SU-DHL-6 (cell line): ENCODE results near the gene KCNMB4.

Experiments
- EZH2phosphoT487 ChIP-seq: fragments of 200-600 bp; sonication (generic), shearing (Covaris generic); conservative IDR thresholded peaks from 2 replicates; pipeline ENCODE4 v1.6.1; 2018; ENCODE audit warnings: mild to moderate bottlenecking, antibody characterized with exemption, low read length, moderate library complexity, mixed read lengths
- TF ChIP-seq, protein P1 (sequence below): fragments of 200-600 bp; sonication (generic); IDR thresholded peaks from one replicate; pipeline ENCODE4 v1.5.1; 2017; ENCODE audit warnings: antibody characterized with exemption, mild to moderate bottlenecking, low read length, moderate library complexity; ENCODE audit not compliant: insufficient read depth, poor library complexity, severe bottlenecking

DNA sequence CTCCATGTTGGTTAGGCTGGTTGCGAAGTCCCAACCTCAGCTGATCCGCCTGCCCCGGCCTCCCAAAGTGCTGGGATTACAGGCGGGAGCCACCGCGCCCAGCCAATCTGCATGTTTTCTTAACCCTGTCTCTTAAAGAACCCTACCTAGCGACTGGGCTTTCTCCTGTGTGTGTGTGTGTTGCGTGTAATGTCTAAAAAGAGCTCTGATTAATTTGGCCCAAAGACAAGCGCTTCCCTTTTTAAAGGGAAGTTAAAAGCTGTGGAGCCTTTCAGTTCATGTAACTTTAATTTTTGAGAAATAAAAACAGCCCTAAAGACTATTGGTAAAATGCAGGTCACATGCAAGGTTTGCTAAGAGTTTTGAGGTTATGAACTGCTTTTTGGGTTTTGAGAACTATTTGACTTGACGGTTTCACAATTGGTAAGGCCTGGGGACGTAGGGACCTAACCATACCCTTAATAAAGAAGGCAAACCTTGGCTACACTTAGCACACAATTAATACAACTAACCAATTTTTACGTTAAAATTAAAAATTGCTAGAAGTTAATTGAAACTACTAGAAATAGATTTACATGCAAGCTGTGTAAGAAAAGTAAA, 103.2 kb downstream of the KCNMB4 start:
- TF ChIP-seq, protein P1, sequence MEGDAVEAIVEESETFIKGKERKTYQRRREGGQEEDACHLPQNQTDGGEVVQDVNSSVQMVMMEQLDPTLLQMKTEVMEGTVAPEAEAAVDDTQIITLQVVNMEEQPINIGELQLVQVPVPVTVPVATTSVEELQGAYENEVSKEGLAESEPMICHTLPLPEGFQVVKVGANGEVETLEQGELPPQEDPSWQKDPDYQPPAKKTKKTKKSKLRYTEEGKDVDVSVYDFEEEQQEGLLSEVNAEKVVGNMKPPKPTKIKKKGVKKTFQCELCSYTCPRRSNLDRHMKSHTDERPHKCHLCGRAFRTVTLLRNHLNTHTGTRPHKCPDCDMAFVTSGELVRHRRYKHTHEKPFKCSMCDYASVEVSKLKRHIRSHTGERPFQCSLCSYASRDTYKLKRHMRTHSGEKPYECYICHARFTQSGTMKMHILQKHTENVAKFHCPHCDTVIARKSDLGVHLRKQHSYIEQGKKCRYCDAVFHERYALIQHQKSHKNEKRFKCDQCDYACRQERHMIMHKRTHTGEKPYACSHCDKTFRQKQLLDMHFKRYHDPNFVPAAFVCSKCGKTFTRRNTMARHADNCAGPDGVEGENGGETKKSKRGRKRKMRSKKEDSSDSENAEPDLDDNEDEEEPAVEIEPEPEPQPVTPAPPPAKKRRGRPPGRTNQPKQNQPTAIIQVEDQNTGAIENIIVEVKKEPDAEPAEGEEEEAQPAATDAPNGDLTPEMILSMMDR = no peak
- no peak for TF ChIP-seq EZH2phosphoT487
